Peyer's patch (tissue), 4 donors: ENCODE measurements around the gene MBNL3. TPM values are rescaled to one million over a fixed set of nuclear protein-coding genes. Genes with fewer than 3 reads are reported as not detected.

Experiments
- DNase-seq, 3 donors: peaks; one replicate each; pipeline ENCODE4 v3.0.0-alpha.2; 2017 to 2019
- H3K27ac ChIP-seq, 4 donors: fragments of 200-600 bp; sonication (generic); one replicate each; pipeline ENCODE4 v1.5.1; 2016 to 2019
- H3K27me3 ChIP-seq, 2 donors: fragments of 200-600 bp; sonication (generic); one replicate each; pipeline ENCODE4 v1.5.1; 2019
- H3K36me3 ChIP-seq, 3 donors: fragments of 200-600 bp; sonication (generic); one replicate each; pipeline ENCODE4 v1.5.1; 2016 to 2019
- H3K4me1 ChIP-seq, 4 donors: fragments of 200-600 bp; sonication (generic); one replicate each; pipeline ENCODE4 v1.5.1; 2016 to 2019
- H3K4me3 ChIP-seq, 4 donors: fragments of 200-600 bp; sonication (generic); 1 replicate in 3 of 4; 2 replicates in 1 of 4; pipeline ENCODE4 v1.5.1; 2016 to 2019; ENCODE audit warnings: mild to moderate bottlenecking in 1 of 4
- H3K9me3 ChIP-seq, 4 donors: fragments of 200-600 bp; sonication (generic); one replicate each; pipeline ENCODE4 v1.5.1; 2016 to 2019; ENCODE audit warnings: mild to moderate bottlenecking in 1 of 4
- POLR2A ChIP-seq, 2 donors: fragments of 450-650 bp; IDR thresholded peaks; one replicate each; pipeline ENCODE4 v1.5.1; 2017; ENCODE audit warnings: antibody characterized with exemption in 2 of 2, mild to moderate bottlenecking in 2 of 2, moderate library complexity in 2 of 2
- total RNA-seq, 4 donors: library from RNA; depleted of rRNA; stranded (reverse); fragments of >200 nt; gene quantifications; one replicate each; pipeline ENCODE4 v1.1.0, GENCODE V29; 2016
- TF ChIP-seq, protein P1 (sequence below), 6 experiments: fragments of 450-650 bp in 4 of 6; fragments of 200-600 bp in 2 of 6; sonication (generic) in 1 of 6; IDR thresholded peaks; one replicate each; pipeline ENCODE4 v1.5.1; 2017 to 2019; ENCODE audit warnings: antibody characterized with exemption in 6 of 6, mild to moderate bottlenecking in 3 of 6, moderate library complexity in 1 of 6

Gene MBNL3
- total RNA-seq, 4 donors from 2014 or later = 19.8 to 27.9 (median 24.1) TPM

DNA sequence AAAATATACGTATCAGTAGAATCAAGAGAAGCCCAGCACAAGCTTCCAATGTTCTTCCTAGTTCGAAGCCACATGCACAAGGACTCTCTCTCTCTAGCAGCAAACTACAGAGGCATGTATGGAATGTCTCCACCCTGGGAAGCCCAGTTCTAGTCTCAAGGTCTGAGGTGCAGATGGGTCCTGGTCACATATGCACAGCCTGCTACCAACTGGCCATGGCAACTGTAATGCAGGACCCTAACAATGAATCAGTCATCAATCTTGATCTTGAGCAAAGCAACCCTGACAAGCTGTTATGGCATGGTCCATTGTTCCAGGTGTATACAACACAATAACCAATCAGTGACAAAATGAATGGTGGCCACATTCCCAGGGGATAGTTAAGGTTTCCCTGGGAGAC is 55.8 kb downstream of the MBNL3 start:
- TF ChIP-seq, protein P1, sequence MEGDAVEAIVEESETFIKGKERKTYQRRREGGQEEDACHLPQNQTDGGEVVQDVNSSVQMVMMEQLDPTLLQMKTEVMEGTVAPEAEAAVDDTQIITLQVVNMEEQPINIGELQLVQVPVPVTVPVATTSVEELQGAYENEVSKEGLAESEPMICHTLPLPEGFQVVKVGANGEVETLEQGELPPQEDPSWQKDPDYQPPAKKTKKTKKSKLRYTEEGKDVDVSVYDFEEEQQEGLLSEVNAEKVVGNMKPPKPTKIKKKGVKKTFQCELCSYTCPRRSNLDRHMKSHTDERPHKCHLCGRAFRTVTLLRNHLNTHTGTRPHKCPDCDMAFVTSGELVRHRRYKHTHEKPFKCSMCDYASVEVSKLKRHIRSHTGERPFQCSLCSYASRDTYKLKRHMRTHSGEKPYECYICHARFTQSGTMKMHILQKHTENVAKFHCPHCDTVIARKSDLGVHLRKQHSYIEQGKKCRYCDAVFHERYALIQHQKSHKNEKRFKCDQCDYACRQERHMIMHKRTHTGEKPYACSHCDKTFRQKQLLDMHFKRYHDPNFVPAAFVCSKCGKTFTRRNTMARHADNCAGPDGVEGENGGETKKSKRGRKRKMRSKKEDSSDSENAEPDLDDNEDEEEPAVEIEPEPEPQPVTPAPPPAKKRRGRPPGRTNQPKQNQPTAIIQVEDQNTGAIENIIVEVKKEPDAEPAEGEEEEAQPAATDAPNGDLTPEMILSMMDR (IDR thresholded peaks at IDR 0.05) = no peak
- no peak for TF ChIP-seq POLR2A (IDR thresholded peaks at IDR 0.05)
- Histone ChIP-seq H3K27me3 (no peaks in the 10 kb centered on the region), H3K9me3 (no peaks in the 10 kb centered on the region), H3K36me3 (no peaks in the 10 kb centered on the region), H3K4me3 (no peak overlapping the region), H3K27ac (no peak overlapping the region), H3K4me1 (no peaks in the 10 kb centered on the region)
- no peak for DNase-seq

DNA sequence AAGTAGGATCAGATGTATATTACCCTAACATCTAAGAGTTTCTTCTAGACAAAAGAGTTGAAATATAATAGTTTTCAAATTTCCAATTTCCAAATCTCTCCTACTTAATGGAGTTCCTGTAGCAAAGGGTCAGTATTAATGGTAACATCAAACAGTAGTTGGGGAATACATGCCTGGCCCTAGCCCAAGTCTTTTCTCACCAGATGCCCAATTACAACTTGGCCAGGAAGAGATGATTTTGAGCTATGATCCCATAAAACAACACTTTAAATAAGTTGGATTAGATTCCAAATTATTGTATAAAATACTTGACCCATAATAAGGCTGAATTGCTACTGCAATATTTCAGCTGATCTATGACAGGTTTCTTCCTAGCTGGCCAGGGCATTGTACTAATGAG is 59.9 kb downstream of the MBNL3 start:
- Histone ChIP-seq H3K27ac (no peak overlapping the region), H3K9me3 (no peaks in the 10 kb centered on the region), H3K36me3 (no peaks in the 10 kb centered on the region), H3K4me1 (no peaks in the 10 kb centered on the region), H3K4me3 (no peak overlapping the region), H3K27me3 (no peaks in the 10 kb centered on the region)
- DNase-seq = no peak
- no peak for TF ChIP-seq POLR2A (IDR thresholded peaks at IDR 0.05)
- TF ChIP-seq, protein P1 (IDR thresholded peaks at IDR 0.05) = no peak

DNA sequence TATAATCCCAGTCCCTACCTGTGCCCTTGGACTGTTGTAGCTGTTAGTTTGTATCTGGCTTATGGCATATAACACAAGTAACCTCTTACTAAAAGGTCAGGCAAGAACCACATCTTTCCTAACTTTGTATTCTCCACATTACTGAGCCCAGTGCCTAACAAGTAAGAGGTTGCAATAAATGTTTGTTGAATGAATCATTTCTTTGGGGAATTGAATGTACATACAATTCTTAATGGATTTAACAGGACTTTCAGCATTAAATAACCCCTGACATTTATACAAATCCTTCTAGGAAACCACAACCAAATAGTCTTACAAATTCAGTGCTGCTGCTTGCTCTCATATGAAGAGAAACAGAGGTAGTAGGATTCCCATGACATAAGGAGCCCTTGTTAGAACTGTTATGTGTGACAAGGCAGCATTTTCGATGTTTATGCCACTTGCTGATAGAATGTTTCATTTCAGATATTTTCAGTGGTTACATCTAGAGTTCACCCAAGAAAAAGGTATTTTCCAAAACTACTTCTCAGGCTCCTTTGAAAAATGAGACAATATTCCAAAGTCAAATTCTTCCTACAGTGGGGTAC is 62.0 kb downstream of the MBNL3 start:
- H3K36me3 ChIP-seq = no peaks in the 10 kb centered on the region
- no peak for DNase-seq
- TF ChIP-seq, protein P1 (IDR thresholded peaks at IDR 0.05) = no peak
- TF ChIP-seq POLR2A (IDR thresholded peaks at IDR 0.05) = no peak
- no peak overlapping the region for H3K27ac ChIP-seq
- no peaks in the 10 kb centered on the region for H3K9me3 ChIP-seq
- no peaks in the 10 kb centered on the region for H3K4me1 ChIP-seq
- no peak overlapping the region for H3K4me3 ChIP-seq
- no peaks in the 10 kb centered on the region for H3K27me3 ChIP-seq

DNA sequence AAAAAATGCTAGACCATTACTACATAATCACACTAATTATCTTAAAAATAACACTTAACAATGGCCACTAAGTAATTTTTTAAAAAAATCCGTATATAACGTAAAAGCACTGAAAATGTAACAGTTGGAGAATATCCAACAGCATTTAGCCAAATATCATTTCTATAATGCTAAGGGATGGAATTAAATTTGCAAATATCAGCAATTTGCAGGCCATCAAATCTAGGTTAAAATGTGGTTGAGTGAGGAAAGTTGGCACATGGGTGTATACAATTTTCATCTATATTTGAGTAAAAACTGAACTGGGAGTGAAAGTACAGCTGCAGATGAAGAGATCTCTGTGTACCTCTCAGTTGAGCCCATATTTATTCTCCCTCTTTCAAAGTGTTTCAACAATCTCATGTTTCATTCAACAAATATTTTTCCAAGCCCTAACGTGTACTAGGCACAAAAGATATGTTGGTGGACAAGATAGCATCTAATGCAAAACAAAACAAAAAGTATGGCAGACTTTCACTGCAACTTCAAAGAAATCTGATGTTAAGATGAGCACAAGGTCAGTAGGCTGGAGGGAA is 63.0 kb downstream of the MBNL3 start:
- no peaks in the 10 kb centered on the region for H3K36me3 ChIP-seq
- DNase-seq = no peak
- H3K27me3 ChIP-seq = no peaks in the 10 kb centered on the region
- H3K9me3 ChIP-seq = no peaks in the 10 kb centered on the region
- H3K4me3 ChIP-seq = no peak overlapping the region
- H3K4me1 ChIP-seq = no peaks in the 10 kb centered on the region
- H3K27ac ChIP-seq = no peak overlapping the region
- TF ChIP-seq, protein P1 (IDR thresholded peaks at IDR 0.05) = no peak
- no peak for TF ChIP-seq POLR2A (IDR thresholded peaks at IDR 0.05)

DNA sequence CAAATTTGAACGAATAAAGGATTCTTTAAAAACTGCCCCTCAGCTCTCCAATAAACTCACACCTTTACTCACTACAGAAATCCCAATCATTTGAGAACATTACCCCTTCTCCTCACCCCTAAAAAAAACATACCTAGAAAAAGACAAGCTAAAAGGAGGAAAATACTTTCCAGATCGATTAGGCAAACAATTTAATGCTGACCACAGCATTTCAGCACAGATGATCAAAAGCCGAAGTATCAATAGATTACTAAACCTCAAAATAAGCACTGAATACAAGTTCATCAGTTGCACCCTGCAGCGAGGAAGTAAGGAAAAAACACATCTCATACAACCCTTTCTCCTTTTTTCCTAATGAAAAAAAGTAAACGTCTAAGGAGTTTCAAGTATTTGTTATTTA is 65.5 kb downstream of the MBNL3 start:
- Histone ChIP-seq H3K9me3 (no peaks in the 10 kb centered on the region), H3K4me1 (no peaks in the 10 kb centered on the region), H3K36me3 (no peaks in the 10 kb centered on the region), H3K27ac (no peak overlapping the region), H3K27me3 (no peaks in the 10 kb centered on the region), H3K4me3 (no peak overlapping the region)
- no peak for TF ChIP-seq POLR2A (IDR thresholded peaks at IDR 0.05)
- TF ChIP-seq, protein P1 (IDR thresholded peaks at IDR 0.05) = no peak
- DNase-seq = no peak
